Left cardiac atrium (tissue), 4 donors: Measurements from ENCODE around the gene FRYL. TPM values are rescaled to one million over a fixed set of nuclear protein-coding genes. Genes with fewer than 3 reads are reported as not detected.
A peak's percentile ranks its signal among the peaks of the same experiment; 100 is the strongest.
"Not testable (repeated sequence)": the region's sequence is repeated elsewhere in the genome, so short reads cannot be mapped to it uniquely, and the experiment has no call there.

Experiments
- ATAC-seq, 2 donors: fragments of 200-7000 bp; cut with Tn5 transposase; one replicate each; pipeline ENCODE4 v1.9.1; 2020; ENCODE audit warnings: mild to moderate bottlenecking in 2 of 2, moderate library complexity in 2 of 2
- DNase-seq: peaks from one replicate; pipeline ENCODE4 v3.0.0-alpha.2; 2020
- intact Hi-C, 2 donors: fragments of 100-400 bp; cut with DNase I; formaldehyde crosslinking; loops; one replicate each; pipeline versions ENCODE4 v1.14.1 to v1.15.1; 2022 to 2023
- total RNA-seq, 2 donors: library from RNA; stranded (reverse); fragmentation: NEBNext Ultra II Directional; extraction: Animal tissue kit (Norgen Biotek cat#: 25700); gene quantifications; one replicate each; pipeline ENCODE4 v1.2.1, GENCODE V29; 2021
- donor health status: DM: no; HTN: yes; CAD: no.
- donor health status: DM: no; HTN: yes; CAD: no; lungs with severe emphysema.
- donor health status: DM: yes; HTN: yes; CAD: no.
- donor health status: Dilated cardiomyopathy.

Gene FRYL
- total RNA-seq, 2 donors from 2014 or later: 38.8 to 41.3 TPM

- ATAC-seq (no peak), DNase-seq (no peak)
- intact Hi-C loops: no loop called here
These were observed 137.4 kb downstream of the FRYL start for GRCh38 chr4:48642421-48643374.

DNA sequence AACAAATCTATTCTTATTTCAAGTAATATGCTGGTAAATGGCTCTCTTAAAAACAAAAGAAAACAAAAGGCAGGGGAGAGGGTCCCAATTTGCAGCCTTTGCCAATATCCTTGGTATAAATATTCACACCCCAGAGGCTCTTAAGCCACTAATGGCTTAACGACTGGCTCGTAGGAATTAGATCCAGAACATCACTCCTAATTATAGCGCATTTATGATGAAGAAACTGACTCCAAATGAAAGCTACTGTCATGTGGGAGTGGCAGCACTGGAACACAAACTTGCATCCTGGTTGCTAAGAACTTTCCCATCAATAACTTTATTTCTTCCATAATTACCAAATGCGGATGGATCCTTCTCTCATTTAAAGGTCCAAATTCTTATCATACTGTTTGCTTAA lies 138.7 kb downstream of the FRYL start:
- intact Hi-C loops: no loop called here
- ATAC-seq (no peak), DNase-seq (no peak)

DNA sequence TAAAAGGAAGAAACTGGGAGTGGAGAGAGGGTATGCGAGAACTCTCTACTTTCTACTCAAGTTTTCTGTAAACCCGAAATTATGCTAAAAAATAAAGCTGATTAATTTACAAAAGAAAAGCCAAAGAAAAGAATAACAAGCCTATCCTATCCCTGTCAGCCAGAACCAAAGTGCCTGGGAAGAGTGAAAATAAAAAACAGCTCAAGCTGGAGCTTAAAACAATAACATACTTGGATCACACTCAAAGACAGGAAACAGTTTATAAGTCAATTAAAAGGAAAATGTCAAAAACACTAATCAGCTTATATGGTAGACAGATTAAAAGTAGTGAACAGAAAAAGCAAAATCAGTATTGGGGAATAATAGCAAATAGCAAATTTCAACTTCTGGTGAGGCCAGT lies 139.4 kb downstream of the FRYL start:
- DNase-seq (no peak), ATAC-seq (no peak)
- intact Hi-C loops: no loop called here

DNA sequence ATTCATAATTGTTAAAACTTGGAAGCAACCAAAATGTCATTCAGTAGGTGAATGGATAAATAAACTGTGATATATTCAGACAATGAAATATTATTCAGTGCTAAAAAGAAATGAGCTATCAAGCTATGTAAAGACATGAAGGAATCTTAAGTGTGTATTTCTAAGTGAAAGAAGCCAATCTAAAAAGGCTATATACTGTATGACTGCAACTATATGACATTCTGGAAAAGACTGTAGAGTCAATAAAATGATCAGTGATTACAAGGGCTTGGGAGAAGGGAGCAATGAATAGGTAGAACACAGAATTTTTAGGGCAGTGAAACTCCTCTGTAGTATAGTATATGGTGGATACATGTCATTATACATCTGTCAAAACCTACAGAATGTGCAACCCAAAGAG lies 139.9 kb downstream of the FRYL start:
- intact Hi-C loops: no loop called here
- ATAC-seq (no peak), DNase-seq (no peak)

DNA sequence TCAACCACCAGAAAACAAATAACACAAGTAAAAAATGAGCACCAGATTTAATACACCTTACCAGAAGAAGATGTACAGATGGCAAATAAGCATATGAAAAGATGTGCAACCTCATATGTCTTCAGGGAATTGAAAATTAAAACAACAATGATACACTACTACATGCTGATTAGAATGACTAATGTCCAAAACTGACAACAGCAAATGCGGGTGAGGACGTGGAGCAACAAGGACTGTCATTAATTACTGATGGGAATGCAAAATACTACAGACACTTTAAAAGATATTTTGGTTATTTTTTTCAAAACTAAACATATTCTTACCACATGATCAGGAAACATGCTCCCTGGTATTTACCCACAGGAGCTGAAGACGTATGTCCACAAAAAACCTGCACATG lies 140.3 kb downstream of the FRYL start:
- DNase-seq: no peak

GRCh38 chr4:48638586-48638985 lies 141.5 kb downstream of the FRYL start:
- ATAC-seq, intact Hi-C loops: not testable (repeated sequence)

More for the DNA sequence above, 140.3 kb downstream of the FRYL start:
- ATAC-seq: no peak
- intact Hi-C loops: no loop called here

DNA sequence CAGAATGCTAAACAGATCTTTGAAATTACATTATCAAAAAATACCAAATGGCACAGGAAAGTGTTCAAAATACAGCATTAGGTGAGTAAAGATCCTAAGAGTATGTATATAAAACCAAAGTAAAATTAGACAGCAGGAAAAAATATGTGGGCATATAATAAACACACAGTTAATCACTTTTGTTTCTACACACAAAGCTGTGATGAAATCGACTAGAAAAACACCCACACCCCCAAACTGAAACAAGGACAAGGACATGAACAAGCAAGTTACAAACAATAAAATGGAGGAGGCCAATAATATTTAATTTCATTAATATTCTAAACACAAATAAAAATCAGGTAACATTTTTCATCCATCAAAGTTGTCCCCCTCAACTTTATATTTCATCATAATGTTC lies 143.2 kb downstream of the FRYL start:
- no peak for DNase-seq
- intact Hi-C loops: no loop called here
- no peak for ATAC-seq

More at GRCh38 chr4:48638586-48638985, 141.5 kb downstream of the FRYL start:
- DNase-seq: not testable (repeated sequence)

DNA sequence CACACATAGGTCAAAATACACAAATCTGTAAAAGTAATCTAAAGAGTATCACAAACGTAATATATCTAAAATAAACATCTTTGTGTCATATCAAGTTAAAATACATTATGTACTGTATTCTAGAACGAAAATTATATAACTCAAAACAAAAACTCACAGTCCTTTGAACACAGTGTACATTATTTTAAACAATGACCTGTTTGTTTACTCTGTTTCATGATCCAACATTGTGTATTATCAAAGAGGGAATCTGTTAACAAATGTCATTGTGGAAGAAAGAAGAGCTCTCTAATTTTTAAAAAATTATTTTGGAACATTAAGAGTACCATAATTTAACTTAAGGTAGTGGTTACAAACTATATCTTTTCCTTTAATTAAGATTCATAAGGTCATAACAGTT lies 144.1 kb downstream of the FRYL start:
- no peak for DNase-seq
- intact Hi-C loops: no loop called here
- ATAC-seq: no peak

DNA sequence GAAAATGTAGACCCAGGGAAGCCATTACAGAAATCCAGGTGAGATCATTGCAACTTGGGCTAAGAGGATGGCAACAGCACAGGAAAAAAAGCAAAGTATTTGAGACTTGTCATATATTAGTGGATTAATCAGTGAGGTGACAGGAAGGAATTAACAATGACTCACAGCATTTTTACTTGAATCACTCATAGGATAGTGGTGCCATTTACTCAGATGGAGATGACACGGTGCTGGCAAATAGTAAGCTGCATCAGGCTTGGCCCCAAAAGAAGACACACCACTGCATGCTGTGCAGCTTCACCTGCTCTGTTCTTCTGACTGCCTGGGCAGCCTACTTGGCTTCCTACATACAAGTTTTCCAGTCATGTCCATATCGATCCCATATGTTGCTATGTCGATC lies 144.8 kb downstream of the FRYL start:
- ATAC-seq (peak in 1 of 2 donors; percentile 73), DNase-seq (no peak)
- intact Hi-C loops: no loop called here

GRCh38 chr4:48634688-48635308 lies 145.3 kb downstream of the FRYL start:
- intact Hi-C loops: no loop called here
- no peak for ATAC-seq
- DNase-seq: no peak

- intact Hi-C loops: no loop called here
- DNase-seq (no peak), ATAC-seq (no peak)
These were observed 146.4 kb downstream of the FRYL start for GRCh38 chr4:48633657-48634056.

GRCh38 chr4:48629458-48629857 lies 150.6 kb downstream of the FRYL start:
- ATAC-seq (no peak), DNase-seq (no peak)
- intact Hi-C loops: no loop called here

DNA sequence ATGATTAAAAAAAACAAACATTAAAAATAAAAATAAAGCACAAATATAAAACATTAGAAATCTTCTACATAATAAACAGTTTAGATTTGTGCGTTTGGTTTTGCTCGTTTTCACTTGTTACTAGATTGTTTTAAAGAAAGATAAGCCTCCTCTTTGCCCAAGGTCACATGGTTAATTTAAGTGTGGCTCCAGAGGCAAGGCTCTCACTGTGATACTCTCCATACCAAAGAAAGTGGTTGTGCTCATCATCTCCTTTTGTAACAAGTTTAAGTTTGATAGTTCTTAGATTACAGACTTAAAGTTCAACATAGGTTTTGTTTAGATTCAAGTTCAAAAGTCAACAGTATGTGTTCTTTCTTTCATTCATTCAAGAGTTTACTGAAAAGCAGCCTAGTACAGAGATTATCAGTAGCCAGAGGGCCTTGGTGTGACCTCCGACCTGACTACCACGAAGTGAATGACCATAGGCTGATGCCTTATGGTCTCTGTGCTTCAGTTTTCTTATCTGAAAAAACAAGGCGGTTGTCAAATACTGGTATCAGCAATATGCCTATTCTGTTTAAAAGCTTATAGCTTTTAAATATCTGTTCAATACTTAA lies 156.8 kb downstream of the FRYL start:
- no peak for DNase-seq
- intact Hi-C loops: no loop called here
- ATAC-seq: no peak

DNA sequence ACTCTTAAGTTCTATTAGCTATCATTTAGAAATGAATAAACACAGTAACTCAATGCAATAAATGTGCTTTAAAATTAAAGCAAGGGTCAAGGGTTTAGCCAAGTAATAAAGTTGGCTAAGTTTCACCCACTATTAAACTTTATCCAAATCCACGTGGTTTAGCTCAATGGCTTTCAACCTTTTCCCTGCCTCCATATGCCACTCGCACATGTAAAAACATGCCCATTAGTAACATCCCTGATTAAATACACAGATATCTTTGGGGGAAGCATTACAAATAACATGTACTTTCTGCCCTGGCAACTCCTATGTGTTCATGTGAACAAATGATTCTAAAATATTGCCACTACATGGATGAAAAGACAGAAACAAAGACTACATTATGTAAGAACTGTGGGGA lies 159.2 kb downstream of the FRYL start:
- ATAC-seq: no peak
- DNase-seq: no peak
- intact Hi-C loops: no loop called here

GRCh38 chr4:48620093-48620492 lies 160.0 kb downstream of the FRYL start:
- intact Hi-C loops: no loop called here
- no peak for ATAC-seq
- no peak for DNase-seq

GRCh38 chr4:48604527-48604926 lies 175.6 kb downstream of the FRYL start:
- ATAC-seq (no peak), DNase-seq (no peak)
- intact Hi-C loops: no loop called here

DNA sequence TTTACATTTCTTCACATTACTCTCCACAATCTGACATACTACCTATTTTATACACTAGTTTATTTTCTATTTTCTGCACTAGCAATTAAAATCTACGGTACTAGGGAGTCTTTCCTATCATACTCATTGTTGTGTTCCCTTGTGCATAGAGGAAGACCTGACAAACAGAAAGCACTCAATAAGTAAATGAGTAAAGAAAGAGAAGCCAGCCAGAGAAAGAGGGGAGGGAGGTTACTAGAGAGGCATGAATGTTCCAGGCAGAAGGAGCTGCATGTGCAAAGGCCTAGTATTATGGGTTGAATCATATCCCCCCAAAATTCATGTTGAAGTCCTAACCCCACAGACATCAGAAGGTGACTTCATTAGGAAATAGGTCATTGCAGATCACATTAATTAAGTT lies 176.0 kb downstream of the FRYL start:
- ATAC-seq (no peak), DNase-seq (no peak)
- intact Hi-C loops: no loop called here

- intact Hi-C loops: no loop called here
- DNase-seq (no peak), ATAC-seq (peak; percentile 34 to 62)
These were observed 176.6 kb downstream of the FRYL start for GRCh38 chr4:48603366-48604003.

- intact Hi-C loops: no loop called here
- DNase-seq (no peak), ATAC-seq (no peak)
These were observed 177.3 kb downstream of the FRYL start for GRCh38 chr4:48602763-48603162.

GRCh38 chr4:48602222-48602621 lies 177.9 kb downstream of the FRYL start:
- intact Hi-C loops: no loop called here
- DNase-seq: no peak
- no peak for ATAC-seq
